T-cell (primary cell): ENCODE data around the gene OPHN1. TPM values are rescaled to one million over a fixed set of nuclear protein-coding genes. Genes with fewer than 3 reads are reported as not detected.

Experiments used
- ATAC-seq, 4 experiments: fragments of 200-7000 bp in 3 of 4; fragments of 150-1000 bp in 1 of 4; cut with Tn5 transposase; replicated peaks in 1 of 4; 1 replicate in 3 of 4; 2 replicates in 1 of 4; pipeline ENCODE4 v1.10.0; 2021; ENCODE audit warnings: moderate library complexity in 3 of 4, mild to moderate bottlenecking in 2 of 4, moderate number of reproducible peaks in 1 of 4
- CTCF ChIA-PET, 2 donors: fragments of 300-600 bp; sonication (Branson Sonifier 250); formaldehyde crosslinking; loops; one replicate each; lab custom pipeline; 2022; ENCODE audit warnings: antibody characterized with exemption in 2 of 2; lab: Charles Lee
- POLR2A ChIA-PET, 2 donors: fragments of 300-600 bp; sonication (Branson Sonifier 250); formaldehyde crosslinking; loops; one replicate each; lab custom pipeline; 2022; ENCODE audit warnings: antibody characterized with exemption in 2 of 2; lab: Charles Lee
- DNase-seq, 35 experiments: peaks; one replicate each; pipeline versions ENCODE4 v3.0.0 to v3.0.0-alpha.2; 2013 to 2023
- H3K27ac ChIP-seq: one replicate; pipeline ENCODE4 v1.5.1; 2013; ENCODE audit warnings: low read length
- H3K27me3 ChIP-seq, 2 experiments: replicated peaks in 1 of 2; 1 replicate in 1 of 2; 2 replicates in 1 of 2; pipeline versions ENCODE4 v1.6.1 to v1.7.0; 2013; ENCODE audit warnings: low read length in 1 of 2, mixed read lengths in 1 of 2; ENCODE audit not compliant: control insufficient read depth in 2 of 2, insufficient read depth in 2 of 2; ENCODE audit errors: extremely low read depth in 1 of 2
- H3K36me3 ChIP-seq, 2 donors: 1 replicate in 1 of 2; 2 replicates in 1 of 2; pipeline versions ENCODE4 v1.6.1 to v1.7.0; 2013; ENCODE audit warnings: low read length in 1 of 2; ENCODE audit not compliant: control insufficient read depth in 2 of 2, insufficient read depth in 1 of 2; ENCODE audit errors: extremely low read depth in 1 of 2
- H3K4me1 ChIP-seq, 2 experiments: 1 replicate in 1 of 2; 2 replicates in 1 of 2; pipeline versions ENCODE4 v1.6.1 to v1.7.0; 2013; ENCODE audit warnings: low read length in 2 of 2, mixed read lengths in 1 of 2; ENCODE audit not compliant: insufficient read depth in 2 of 2, control insufficient read depth in 1 of 2; ENCODE audit errors: extremely low read depth in 1 of 2
- H3K4me3 ChIP-seq, 2 donors: 1 replicate in 1 of 2; 2 replicates in 1 of 2; pipeline versions ENCODE4 v1.5.1 to v1.7.0; 2013; ENCODE audit warnings: mild to moderate bottlenecking in 2 of 2, low read length in 1 of 2, moderate library complexity in 1 of 2; ENCODE audit not compliant: control insufficient read depth in 1 of 2; ENCODE audit errors: extremely low read depth in 1 of 2
- H3K9me3 ChIP-seq: 2 replicates; pipeline ENCODE4 v1.7.0; 2013
- H3K27ac Mint-ChIP-seq, 2 donors: one replicate each; pipeline ENCODE4 v1.8.0; 2020 to 2021; ENCODE audit warnings: mild to moderate bottlenecking in 2 of 2, mixed read lengths in 2 of 2
- H3K27me3 Mint-ChIP-seq, 2 donors: one replicate each; pipeline ENCODE4 v1.8.0; 2021 to 2022; ENCODE audit warnings: mixed read lengths in 2 of 2
- H3K36me3 Mint-ChIP-seq: one replicate; pipeline ENCODE4 v1.8.0; 2021; ENCODE audit warnings: mixed read lengths
- H3K4me1 Mint-ChIP-seq, 3 donors: one replicate each; pipeline ENCODE4 v1.8.0; 2020 to 2022; ENCODE audit warnings: mixed read lengths in 3 of 3, mild to moderate bottlenecking in 1 of 3
- H3K4me3 Mint-ChIP-seq, 3 donors: one replicate each; pipeline ENCODE4 v1.8.0; 2020 to 2022; ENCODE audit warnings: mild to moderate bottlenecking in 3 of 3, mixed read lengths in 3 of 3, moderate library complexity in 3 of 3
- H3K9me3 Mint-ChIP-seq, 3 donors: one replicate each; pipeline ENCODE4 v1.8.0; 2020 to 2022; ENCODE audit warnings: mixed read lengths in 3 of 3
- WGBS: methylation state at CpG from one replicate; pipeline ENCODE4 v1.1.5; 2013; ENCODE audit warnings: missing lambda C conversion rate; ENCODE audit not compliant: insufficient coverage; 5-methylcytosine and 5-hydroxymethylcytosine counted together
- total RNA-seq, 35 experiments: library from RNA in 6 of 35; stranded (reverse) in 6 of 35; fragments of 120-200 nt in 1 of 35; gene quantifications; one replicate each; pipeline versions ENCODE4 v1.2.1 to v1.2.4 and lab custom pipeline; 2013 to 2026

OPHN1 gene
- total RNA-seq, 5 donors from 2014 or later (not counting 1 experiment from before 2014, with no cell fraction given) = 0.07 to 0.25 (median 0.15) TPM

DNA sequence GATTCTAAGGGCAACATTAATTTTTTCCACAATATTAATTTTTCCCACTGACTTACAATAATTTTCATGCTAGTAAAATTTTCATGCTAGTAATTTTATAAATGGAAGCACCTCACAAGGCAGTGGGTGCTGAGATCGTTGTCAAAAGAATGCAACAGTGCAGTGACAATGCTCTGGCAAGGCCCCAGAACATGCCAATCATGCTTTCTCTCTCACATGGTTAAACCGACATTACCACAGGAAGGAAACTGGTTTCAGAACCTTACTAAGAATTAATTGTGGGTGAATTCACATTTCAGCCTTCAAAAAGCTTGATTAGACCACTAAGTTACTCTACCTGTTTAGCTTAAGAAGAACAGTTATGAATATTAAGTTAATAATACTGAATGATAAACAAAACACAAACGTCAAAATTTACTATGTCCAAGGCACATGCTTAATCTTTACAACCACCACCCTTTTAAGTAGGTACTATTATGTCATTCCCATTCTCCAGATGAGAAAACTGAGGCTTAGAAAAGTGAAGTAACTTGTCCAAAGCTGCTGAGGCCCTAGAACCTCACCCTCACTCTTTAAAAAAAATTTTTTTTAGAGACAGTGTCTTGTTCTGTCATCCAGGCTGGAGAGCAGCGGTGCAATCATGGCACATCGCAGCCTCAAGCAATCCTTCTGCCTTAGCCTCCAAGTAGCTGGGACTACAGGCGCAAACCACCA is 10.0 kb upstream of the OPHN1 start:
- no CpG with 5 or more reads among the region's 6 CpGs for WGBS

DNA sequence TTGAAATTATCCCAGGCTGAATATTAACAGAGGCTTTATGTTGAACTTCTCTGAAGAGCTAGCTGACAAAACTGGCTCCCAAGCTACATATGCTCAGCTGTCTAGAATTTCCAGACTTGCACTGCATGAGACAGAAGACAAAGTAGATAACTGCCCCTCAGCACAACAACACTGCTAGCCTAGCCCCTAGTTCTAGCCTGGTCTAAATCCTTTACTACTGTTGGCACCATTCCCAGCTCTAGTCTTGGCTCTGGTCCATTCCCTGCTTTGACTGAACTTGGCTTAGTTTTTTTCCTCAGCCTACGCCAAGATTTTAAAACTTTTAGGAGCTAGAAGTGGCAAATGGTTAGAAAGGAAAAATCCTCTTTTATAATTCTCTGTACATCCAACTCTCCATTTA is 7.6 kb upstream of the OPHN1 start:
- Mint-ChIP-seq H3K27me3 (peaks cover 2 to 10% of the 10 kb centered on the region in 2 donors), H3K36me3 (no peaks in the 10 kb centered on the region), H3K9me3 (no peaks in the 10 kb centered on the region), H3K4me3 (no peak overlapping the region), H3K4me1 (peaks cover 7 to 11% (median 9%) of the 10 kb centered on the region in 3 donors), H3K27ac (no peak overlapping the region)
- no peaks in the 10 kb centered on the region for H3K9me3 ChIP-seq
- H3K4me3 ChIP-seq = no peak overlapping the region
- peaks cover 0 to 6% of the 10 kb centered on the region in 2 experiments for H3K27me3 ChIP-seq
- H3K4me1 ChIP-seq = peaks cover 0 to 7% of the 10 kb centered on the region in 2 experiments
- ChIA-PET POLR2A (no interaction called here), CTCF (no interaction called here)
- DNase-seq (no peak), ATAC-seq (no peak)
- no peak overlapping the region for H3K27ac ChIP-seq
- WGBS = no CpG with 5 or more reads among the region's 1 CpG
- no peaks in the 10 kb centered on the region for H3K36me3 ChIP-seq

More for the DNA sequence above, 10.0 kb upstream of the OPHN1 start:
- peaks cover 5 to 14% of the 10 kb centered on the region in 2 donors for H3K27me3 Mint-ChIP-seq
- CTCF ChIA-PET = no interaction called here
- peaks cover 7 to 11% (median 9%) of the 10 kb centered on the region in 3 donors for H3K4me1 Mint-ChIP-seq
- ATAC-seq (peak; percentile 40 to 69 (median 60)), DNase-seq (peak in 10 of 35 experiments; percentile 0 to 41 (median 2))
- no peak overlapping the region for H3K4me3 Mint-ChIP-seq
- Histone ChIP-seq H3K36me3 (no peaks in the 10 kb centered on the region), H3K4me1 (peaks cover 0 to 7% of the 10 kb centered on the region in 2 experiments), H3K9me3 (no peaks in the 10 kb centered on the region), H3K27me3 (peaks cover 0 to 13% of the 10 kb centered on the region in 2 experiments), H3K4me3 (no peak overlapping the region), H3K27ac (no peak overlapping the region)
- no peak overlapping the region for H3K27ac Mint-ChIP-seq
- H3K36me3 Mint-ChIP-seq = no peaks in the 10 kb centered on the region
- POLR2A ChIA-PET = no interaction called here
- H3K9me3 Mint-ChIP-seq = no peaks in the 10 kb centered on the region

DNA sequence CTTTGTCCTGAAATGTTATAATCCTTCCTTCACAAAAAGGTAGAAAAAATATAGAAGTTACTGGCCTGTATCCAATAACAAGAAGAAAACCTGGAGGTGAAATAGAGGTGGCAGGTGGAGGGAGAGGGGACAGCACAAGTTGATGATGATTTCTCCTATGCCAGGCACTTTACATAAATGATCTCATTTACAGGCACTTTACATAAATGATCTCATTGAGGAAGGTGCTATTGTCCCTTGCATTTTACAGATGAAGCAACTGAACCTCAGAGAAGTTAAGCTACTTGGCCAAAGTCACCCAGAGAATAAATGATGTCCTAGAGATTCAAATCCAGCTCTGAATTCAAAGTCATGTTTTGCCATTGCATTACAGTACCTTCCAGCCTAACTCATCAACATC is 7.1 kb upstream of the OPHN1 start:
- no peak for DNase-seq
- H3K27me3 Mint-ChIP-seq = peaks cover 0 to 13% of the 10 kb centered on the region in 2 donors
- no peak overlapping the region for H3K4me3 Mint-ChIP-seq
- H3K9me3 Mint-ChIP-seq = no peaks in the 10 kb centered on the region
- POLR2A ChIA-PET = no interaction called here
- H3K27ac ChIP-seq = no peak overlapping the region
- peaks cover 0 to 7% of the 10 kb centered on the region in 2 experiments for H3K4me1 ChIP-seq
- H3K27ac Mint-ChIP-seq = no peak overlapping the region
- peaks cover 7 to 11% (median 9%) of the 10 kb centered on the region in 3 donors for H3K4me1 Mint-ChIP-seq
- CTCF ChIA-PET = no interaction called here
- no peaks in the 10 kb centered on the region for H3K36me3 Mint-ChIP-seq
- H3K36me3 ChIP-seq = no peaks in the 10 kb centered on the region
- no peak overlapping the region for H3K4me3 ChIP-seq
- peaks cover 0 to 10% of the 10 kb centered on the region in 2 experiments for H3K27me3 ChIP-seq
- ATAC-seq = no peak
- H3K9me3 ChIP-seq = no peaks in the 10 kb centered on the region

DNA sequence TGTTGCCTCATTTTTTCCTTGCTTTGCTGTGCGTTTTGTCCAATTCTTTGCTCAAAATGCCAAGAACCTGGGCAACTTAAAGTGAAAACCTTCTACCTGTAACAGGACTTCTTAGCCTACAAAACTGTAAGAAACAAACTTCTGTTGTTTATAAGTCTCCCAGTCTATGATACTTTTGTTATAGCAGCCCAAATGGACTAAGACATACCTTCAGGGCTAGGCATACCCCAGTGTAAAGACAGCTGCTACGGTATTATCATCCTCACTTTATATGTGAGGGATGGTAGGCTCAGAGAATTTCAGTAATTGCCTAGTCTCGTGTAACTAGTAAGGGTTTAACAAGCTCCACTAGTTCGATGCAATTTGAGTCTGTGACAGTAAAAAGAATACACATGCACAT is 6.0 kb upstream of the OPHN1 start:
- Histone ChIP-seq H3K9me3 (no peaks in the 10 kb centered on the region), H3K4me3 (no peak overlapping the region), H3K27ac (no peak overlapping the region), H3K36me3 (no peaks in the 10 kb centered on the region), H3K4me1 (peaks cover 0 to 7% of the 10 kb centered on the region in 2 experiments), H3K27me3 (peaks cover 0 to 6% of the 10 kb centered on the region in 2 experiments)
- no peak overlapping the region for H3K27ac Mint-ChIP-seq
- no peaks in the 10 kb centered on the region for H3K9me3 Mint-ChIP-seq
- peaks cover 8 to 20% of the 10 kb centered on the region in 2 donors for H3K27me3 Mint-ChIP-seq
- peaks cover 7 to 11% (median 9%) of the 10 kb centered on the region in 3 donors for H3K4me1 Mint-ChIP-seq
- H3K4me3 Mint-ChIP-seq = no peak overlapping the region
- no peak for DNase-seq
- ChIA-PET CTCF (no interaction called here), POLR2A (no interaction called here)
- no peak for ATAC-seq
- no peaks in the 10 kb centered on the region for H3K36me3 Mint-ChIP-seq
- no CpG with 5 or more reads among the region's 4 CpGs for WGBS

DNA sequence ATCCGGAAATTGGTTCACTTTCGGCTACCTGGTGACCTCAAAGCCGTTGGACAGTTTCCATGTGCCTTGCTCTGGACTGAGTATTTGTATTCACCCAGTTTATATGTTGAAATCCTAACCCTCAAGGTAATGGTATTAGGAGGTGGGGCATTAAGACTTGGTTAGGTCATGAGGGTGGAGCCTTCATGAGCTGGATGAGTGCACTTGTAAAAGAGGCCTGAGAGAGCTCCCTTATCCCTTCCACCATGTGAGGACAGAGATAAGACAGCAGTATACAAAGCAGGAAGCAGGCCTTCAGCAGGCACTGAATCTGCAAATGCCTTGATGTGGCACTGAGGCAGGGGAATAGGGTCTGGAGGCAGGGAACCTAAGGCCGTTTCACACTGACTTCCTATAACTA is 5.3 kb upstream of the OPHN1 start:
- ChIA-PET CTCF (no interaction called here), POLR2A (no interaction called here)
- Mint-ChIP-seq H3K9me3 (no peaks in the 10 kb centered on the region), H3K27ac (no peak overlapping the region), H3K4me1 (peaks cover 9 to 14% (median 14%) of the 10 kb centered on the region in 3 donors), H3K4me3 (no peak overlapping the region), H3K27me3 (peaks cover 14 to 28% of the 10 kb centered on the region in 2 donors), H3K36me3 (no peaks in the 10 kb centered on the region)
- Histone ChIP-seq H3K36me3 (no peaks in the 10 kb centered on the region), H3K4me1 (peaks cover 2 to 9% of the 10 kb centered on the region in 2 experiments), H3K27me3 (peaks cover 0 to 11% of the 10 kb centered on the region in 2 experiments), H3K27ac (no peak overlapping the region), H3K4me3 (no peak overlapping the region), H3K9me3 (no peaks in the 10 kb centered on the region)
- DNase-seq = no peak
- no CpG with 5 or more reads among the region's 4 CpGs for WGBS
- ATAC-seq = no peak

DNA sequence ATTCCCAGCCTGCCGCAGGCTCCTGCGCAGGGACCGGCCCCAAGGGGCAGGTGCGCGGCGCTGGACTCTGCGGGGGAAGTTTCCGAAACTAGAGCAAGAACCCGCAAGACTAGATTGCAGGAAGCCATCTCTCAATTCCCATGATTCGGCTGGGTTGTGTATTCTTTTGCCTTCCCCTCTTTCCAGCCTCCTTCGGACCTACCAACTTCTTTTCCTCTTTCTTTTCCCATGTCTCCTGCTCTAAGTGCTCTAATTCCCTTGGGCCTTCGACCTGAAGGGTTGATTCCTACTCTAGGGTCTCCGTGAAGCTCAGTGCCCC is 645 bp upstream of the OPHN1 start:
- POLR2A ChIA-PET = no interaction called here
- 2% methylated on average over 9 of the region's 13 CpGs for WGBS
- ATAC-seq = no peak
- no peak overlapping the region for H3K27ac ChIP-seq
- Mint-ChIP-seq H3K4me3 (peak overlapping the region; percentile 72 to 83 (median 74)), H3K27me3 (peaks cover 45 to 57% of the 10 kb centered on the region in 2 donors), H3K36me3 (no peaks in the 10 kb centered on the region), H3K9me3 (no peaks in the 10 kb centered on the region), H3K4me1 (peaks cover 5 to 17% (median 7%) of the 10 kb centered on the region in 3 donors), H3K27ac (no peak overlapping the region)
- H3K4me1 ChIP-seq = peaks cover 2 to 15% of the 10 kb centered on the region in 2 experiments
- no peaks in the 10 kb centered on the region for H3K9me3 ChIP-seq
- CTCF ChIA-PET = interaction anchor here in 1 of 2 donors (0.6 kb wide), 1 partner anchor 31 kb away, joined by 4 read pairs; no protein-coding TSS in a partner anchor
- DNase-seq = no peak
- H3K36me3 ChIP-seq = no peaks in the 10 kb centered on the region
- peaks cover 0 to 26% of the 10 kb centered on the region in 2 experiments for H3K27me3 ChIP-seq
- peak overlapping the region; percentile 43 to 57 for H3K4me3 ChIP-seq
